Testis (tissue), 2 donors: ENCODE data around the gene REPS1.

ENCODE experiments used
- CTCF ChIP-seq, 3 experiments: fragments of 450-650 bp in 2 of 3; fragments of 200-600 bp in 1 of 3; sonication (generic) in 1 of 3; IDR thresholded peaks; one replicate each; pipeline ENCODE4 v1.5.1; 2016 to 2019; ENCODE audit warnings: antibody characterized with exemption in 3 of 3, mild to moderate bottlenecking in 2 of 3, moderate library complexity in 1 of 3
- POLR2A ChIP-seq: fragments of 450-650 bp; IDR thresholded peaks from one replicate; pipeline ENCODE4 v1.6.1; 2017; ENCODE audit warnings: antibody characterized with exemption, mild to moderate bottlenecking, moderate library complexity

GRCh38 chr6:138868181-138868580 lies 119.9 kb downstream of the REPS1 start:
- TF ChIP-seq CTCF (IDR thresholded peaks at IDR 0.05) (no peak), POLR2A (no peak)
